WI38 (cell line): ENCODE measurements around the gene ZDHHC16.

Source experiments
- H3K4me3 ChIP-seq: 2 replicates; pipeline ENCODE4 v1.5.1; 2011; ENCODE audit warnings: low read depth, mild to moderate bottlenecking, control low read depth, low read length
- CTCF ChIP-seq: IDR thresholded peaks from 2 replicates; pipeline ENCODE4 v1.5.1; 2012; ENCODE audit warnings: low read depth, mild to moderate bottlenecking, control low read depth, low read length

The ZDHHC16 gene

GRCh38 chr10:97479939-97480338 is 34.0 kb downstream of the ZDHHC16 start:
- H3K4me3 ChIP-seq, result no peak overlapping the region
- no peak for TF ChIP-seq CTCF

- H3K4me3 ChIP-seq, result no peak overlapping the region
- no peak for TF ChIP-seq CTCF
These were observed 35.1 kb downstream of the ZDHHC16 start for GRCh38 chr10:97481071-97481470.

GRCh38 chr10:97482381-97482780 is 36.4 kb downstream of the ZDHHC16 start:
- H3K4me3 ChIP-seq, result no peak overlapping the region
- TF ChIP-seq CTCF, result no peak

- no peak for TF ChIP-seq CTCF
- no peak overlapping the region for H3K4me3 ChIP-seq
These were observed 37.5 kb downstream of the ZDHHC16 start for GRCh38 chr10:97483506-97483905.

GRCh38 chr10:97483921-97484320 is 37.9 kb downstream of the ZDHHC16 start:
- no peak for TF ChIP-seq CTCF
- no peak overlapping the region for H3K4me3 ChIP-seq

GRCh38 chr10:97485647-97486281 is 39.8 kb downstream of the ZDHHC16 start:
- no peak overlapping the region for H3K4me3 ChIP-seq
- no peak for TF ChIP-seq CTCF

- no peak for TF ChIP-seq CTCF
- H3K4me3 ChIP-seq, result no peak overlapping the region
These were observed 44.6 kb downstream of the ZDHHC16 start for GRCh38 chr10:97490592-97490991.
